Neural cell (in vitro differentiated cells): ENCODE measurements around the gene LHPP.

Source experiments
- EP300 ChIP-seq: fragments of 450-650 bp; conservative IDR thresholded peaks from 2 replicates; pipeline ENCODE4 v1.6.1; 2014; ENCODE audit warnings: antibody characterized with exemption, mild to moderate bottlenecking, moderate library complexity; ENCODE audit not compliant: poor library complexity, severe bottlenecking
- EZH2 ChIP-seq: fragments of 200-600, 300-800 bp; shearing (Covaris generic), sonication (generic); IDR thresholded peaks from 2 replicates; pipeline ENCODE4 v1.6.1; 2014; ENCODE audit warnings: antibody characterized with exemption, low read length, borderline replicate concordance, mild to moderate bottlenecking; ENCODE audit not compliant: insufficient read depth, poor library complexity, severe bottlenecking
- MXI1 ChIP-seq: fragments of 450-650 bp; conservative IDR thresholded peaks from 2 replicates; pipeline ENCODE4 v1.6.1; 2014; ENCODE audit warnings: antibody characterized with exemption, mild to moderate bottlenecking; ENCODE audit not compliant: poor library complexity, severe bottlenecking
- POLR2AphosphoS5 ChIP-seq: IDR thresholded peaks from 2 replicates; pipeline ENCODE4 v1.6.1; 2012
- RAD21 ChIP-seq: fragments of 450-650 bp; conservative IDR thresholded peaks from 2 replicates; pipeline ENCODE4 v1.6.1; 2014; ENCODE audit warnings: antibody characterized with exemption, mild to moderate bottlenecking, moderate library complexity
- SMC3 ChIP-seq: fragments of 450-650 bp; conservative IDR thresholded peaks from 2 replicates; pipeline ENCODE4 v1.6.1; 2014; ENCODE audit warnings: antibody characterized with exemption, mild to moderate bottlenecking, moderate library complexity; ENCODE audit not compliant: poor library complexity
- TAF1 ChIP-seq: IDR thresholded peaks from 2 replicates; pipeline ENCODE4 v1.6.1; 2012; ENCODE audit warnings: low read depth
- TF ChIP-seq, protein P1 (sequence below): fragments of 450-650 bp; IDR thresholded peaks from 2 replicates; pipeline ENCODE4 v1.5.1; 2014; ENCODE audit warnings: antibody characterized with exemption, mild to moderate bottlenecking, moderate library complexity; ENCODE audit not compliant: poor library complexity, severe bottlenecking
- TF ChIP-seq, protein P2 (sequence below): IDR thresholded peaks from 2 replicates; pipeline ENCODE4 v1.6.1; 2012; ENCODE audit warnings: borderline replicate concordance

DNA sequence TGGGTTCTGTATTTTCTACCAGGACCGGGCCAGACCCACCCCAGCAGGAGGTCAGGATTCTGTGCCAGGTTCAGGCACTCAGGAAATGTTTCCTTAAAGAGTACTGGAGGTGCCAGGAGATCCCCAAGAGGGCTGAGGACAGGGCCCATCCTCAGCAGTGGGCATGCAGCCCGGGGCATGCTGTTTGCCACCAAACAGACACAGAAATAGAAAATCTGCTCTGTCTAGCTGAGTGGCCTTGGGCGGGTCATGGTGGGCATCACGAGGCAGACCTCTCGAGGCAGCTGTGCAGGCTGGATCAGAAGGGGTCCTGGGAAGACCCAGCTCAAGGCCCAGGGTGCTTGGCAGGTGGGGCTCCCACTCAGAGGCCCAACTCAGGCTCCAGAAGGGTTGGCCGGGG is 177.6 kb downstream of the LHPP start:
- TF ChIP-seq EP300 (no peak), EZH2 (no peak), POLR2AphosphoS5 (no peak), TAF1 (no peak), SMC3 (no peak), MXI1 (no peak), RAD21 (no peak)
- TF ChIP-seq, protein P1, sequence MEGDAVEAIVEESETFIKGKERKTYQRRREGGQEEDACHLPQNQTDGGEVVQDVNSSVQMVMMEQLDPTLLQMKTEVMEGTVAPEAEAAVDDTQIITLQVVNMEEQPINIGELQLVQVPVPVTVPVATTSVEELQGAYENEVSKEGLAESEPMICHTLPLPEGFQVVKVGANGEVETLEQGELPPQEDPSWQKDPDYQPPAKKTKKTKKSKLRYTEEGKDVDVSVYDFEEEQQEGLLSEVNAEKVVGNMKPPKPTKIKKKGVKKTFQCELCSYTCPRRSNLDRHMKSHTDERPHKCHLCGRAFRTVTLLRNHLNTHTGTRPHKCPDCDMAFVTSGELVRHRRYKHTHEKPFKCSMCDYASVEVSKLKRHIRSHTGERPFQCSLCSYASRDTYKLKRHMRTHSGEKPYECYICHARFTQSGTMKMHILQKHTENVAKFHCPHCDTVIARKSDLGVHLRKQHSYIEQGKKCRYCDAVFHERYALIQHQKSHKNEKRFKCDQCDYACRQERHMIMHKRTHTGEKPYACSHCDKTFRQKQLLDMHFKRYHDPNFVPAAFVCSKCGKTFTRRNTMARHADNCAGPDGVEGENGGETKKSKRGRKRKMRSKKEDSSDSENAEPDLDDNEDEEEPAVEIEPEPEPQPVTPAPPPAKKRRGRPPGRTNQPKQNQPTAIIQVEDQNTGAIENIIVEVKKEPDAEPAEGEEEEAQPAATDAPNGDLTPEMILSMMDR: no peak
- TF ChIP-seq, protein P2, sequence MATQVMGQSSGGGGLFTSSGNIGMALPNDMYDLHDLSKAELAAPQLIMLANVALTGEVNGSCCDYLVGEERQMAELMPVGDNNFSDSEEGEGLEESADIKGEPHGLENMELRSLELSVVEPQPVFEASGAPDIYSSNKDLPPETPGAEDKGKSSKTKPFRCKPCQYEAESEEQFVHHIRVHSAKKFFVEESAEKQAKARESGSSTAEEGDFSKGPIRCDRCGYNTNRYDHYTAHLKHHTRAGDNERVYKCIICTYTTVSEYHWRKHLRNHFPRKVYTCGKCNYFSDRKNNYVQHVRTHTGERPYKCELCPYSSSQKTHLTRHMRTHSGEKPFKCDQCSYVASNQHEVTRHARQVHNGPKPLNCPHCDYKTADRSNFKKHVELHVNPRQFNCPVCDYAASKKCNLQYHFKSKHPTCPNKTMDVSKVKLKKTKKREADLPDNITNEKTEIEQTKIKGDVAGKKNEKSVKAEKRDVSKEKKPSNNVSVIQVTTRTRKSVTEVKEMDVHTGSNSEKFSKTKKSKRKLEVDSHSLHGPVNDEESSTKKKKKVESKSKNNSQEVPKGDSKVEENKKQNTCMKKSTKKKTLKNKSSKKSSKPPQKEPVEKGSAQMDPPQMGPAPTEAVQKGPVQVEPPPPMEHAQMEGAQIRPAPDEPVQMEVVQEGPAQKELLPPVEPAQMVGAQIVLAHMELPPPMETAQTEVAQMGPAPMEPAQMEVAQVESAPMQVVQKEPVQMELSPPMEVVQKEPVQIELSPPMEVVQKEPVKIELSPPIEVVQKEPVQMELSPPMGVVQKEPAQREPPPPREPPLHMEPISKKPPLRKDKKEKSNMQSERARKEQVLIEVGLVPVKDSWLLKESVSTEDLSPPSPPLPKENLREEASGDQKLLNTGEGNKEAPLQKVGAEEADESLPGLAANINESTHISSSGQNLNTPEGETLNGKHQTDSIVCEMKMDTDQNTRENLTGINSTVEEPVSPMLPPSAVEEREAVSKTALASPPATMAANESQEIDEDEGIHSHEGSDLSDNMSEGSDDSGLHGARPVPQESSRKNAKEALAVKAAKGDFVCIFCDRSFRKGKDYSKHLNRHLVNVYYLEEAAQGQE: no peak
